ENCODE data around the gene CHST15. TPM values are rescaled to one million over a fixed set of nuclear protein-coding genes. Genes with fewer than 3 reads are reported as not detected.

Gene CHST15
- total RNA-seq, 4 donors from 2014 or later, result 4.0 to 23.0 (median 13.8) TPM

- no peak overlapping the region for H3K4me3 ChIP-seq
- TF ChIP-seq, protein P1, sequence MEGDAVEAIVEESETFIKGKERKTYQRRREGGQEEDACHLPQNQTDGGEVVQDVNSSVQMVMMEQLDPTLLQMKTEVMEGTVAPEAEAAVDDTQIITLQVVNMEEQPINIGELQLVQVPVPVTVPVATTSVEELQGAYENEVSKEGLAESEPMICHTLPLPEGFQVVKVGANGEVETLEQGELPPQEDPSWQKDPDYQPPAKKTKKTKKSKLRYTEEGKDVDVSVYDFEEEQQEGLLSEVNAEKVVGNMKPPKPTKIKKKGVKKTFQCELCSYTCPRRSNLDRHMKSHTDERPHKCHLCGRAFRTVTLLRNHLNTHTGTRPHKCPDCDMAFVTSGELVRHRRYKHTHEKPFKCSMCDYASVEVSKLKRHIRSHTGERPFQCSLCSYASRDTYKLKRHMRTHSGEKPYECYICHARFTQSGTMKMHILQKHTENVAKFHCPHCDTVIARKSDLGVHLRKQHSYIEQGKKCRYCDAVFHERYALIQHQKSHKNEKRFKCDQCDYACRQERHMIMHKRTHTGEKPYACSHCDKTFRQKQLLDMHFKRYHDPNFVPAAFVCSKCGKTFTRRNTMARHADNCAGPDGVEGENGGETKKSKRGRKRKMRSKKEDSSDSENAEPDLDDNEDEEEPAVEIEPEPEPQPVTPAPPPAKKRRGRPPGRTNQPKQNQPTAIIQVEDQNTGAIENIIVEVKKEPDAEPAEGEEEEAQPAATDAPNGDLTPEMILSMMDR (IDR thresholded peaks at IDR 0.05), result no peak
- no peak for TF ChIP-seq POLR2A (IDR thresholded peaks at IDR 0.05)
- no peak overlapping the region for H3K27ac ChIP-seq
- H3K27me3 ChIP-seq, result peaks cover 0 to 7% (median 0%) of the 10 kb centered on the region in 4 donors
- no peaks in the 10 kb centered on the region for H3K36me3 ChIP-seq
- WGBS, 2 donors, result 91 to 94% methylated on average over 13 of the region's 15 CpGs
- peaks cover 8 to 22% (median 9%) of the 10 kb centered on the region in 3 donors for H3K4me1 ChIP-seq
- DNase-seq, result no peak
- intact Hi-C loops (cut with DNase I), result no loop called here
- no peaks in the 10 kb centered on the region for H3K9me3 ChIP-seq
These were observed 93.3 kb downstream of the CHST15 start for GRCh38 chr10:123999956-124000615.

DNA sequence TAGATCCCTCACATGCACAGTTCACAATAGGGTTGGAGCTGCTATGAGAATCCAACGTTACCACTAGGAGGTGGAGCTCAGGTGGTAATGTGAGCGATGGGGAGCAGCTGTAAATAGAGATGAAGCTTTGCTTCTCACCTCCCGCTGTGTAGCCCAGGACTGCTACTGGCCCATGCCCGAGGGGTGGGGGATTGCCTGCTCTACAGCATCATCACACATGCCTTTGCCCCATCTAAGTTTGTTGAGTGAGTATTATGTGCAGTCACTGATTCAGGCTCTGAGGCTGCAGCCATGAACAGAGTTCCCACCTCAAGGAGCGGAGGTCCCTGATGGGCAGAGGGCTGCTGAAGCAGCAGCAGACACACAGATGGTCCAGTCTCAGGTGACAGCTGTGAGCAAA is 94.1 kb downstream of the CHST15 start:
- Histone ChIP-seq H3K4me3 (no peak overlapping the region), H3K27me3 (peaks cover 0 to 12% (median 0%) of the 10 kb centered on the region in 4 donors), H3K4me1 (peaks cover 16 to 30% (median 17%) of the 10 kb centered on the region in 3 donors), H3K36me3 (no peaks in the 10 kb centered on the region), H3K9me3 (no peaks in the 10 kb centered on the region), H3K27ac (no peak overlapping the region)
- 75 to 87% methylated on average over 2 to 4 of the region's 5 CpGs for WGBS, 2 donors
- intact Hi-C loops (cut with DNase I), result no loop called here
- TF ChIP-seq, protein P1 (IDR thresholded peaks at IDR 0.05), result no peak
- no peak for TF ChIP-seq POLR2A (IDR thresholded peaks at IDR 0.05)
- no peak for DNase-seq

GRCh38 chr10:123998197-123999141 is 94.9 kb downstream of the CHST15 start:
- H3K27ac ChIP-seq, result peak overlapping the region in 2 of 4 donors; percentile 62 to 63
- no peak overlapping the region for H3K4me3 ChIP-seq
- DNase-seq, result no peak
- TF ChIP-seq POLR2A (IDR thresholded peaks at IDR 0.05), result no peak
- TF ChIP-seq, protein P1 (IDR thresholded peaks at IDR 0.05), result no peak
- no peaks in the 10 kb centered on the region for H3K9me3 ChIP-seq
- peaks cover 0 to 20% (median 0%) of the 10 kb centered on the region in 4 donors for H3K27me3 ChIP-seq
- 86 to 90% methylated on average over 7 to 11 of the region's 11 CpGs for WGBS, 2 donors
- H3K4me1 ChIP-seq, result peaks cover 18 to 35% (median 21%) of the 10 kb centered on the region in 3 donors
- intact Hi-C loops (cut with DNase I), result no loop called here
- no peaks in the 10 kb centered on the region for H3K36me3 ChIP-seq

GRCh38 chr10:123997486-123998196 is 95.8 kb downstream of the CHST15 start:
- Histone ChIP-seq H3K36me3 (no peaks in the 10 kb centered on the region), H3K27ac (peak overlapping the region in 2 of 4 donors; percentile 62 to 63), H3K4me1 (peaks cover 18 to 35% (median 21%) of the 10 kb centered on the region in 3 donors), H3K4me3 (no peak overlapping the region), H3K9me3 (no peaks in the 10 kb centered on the region), H3K27me3 (peaks cover 0 to 28% (median 0%) of the 10 kb centered on the region in 4 donors)
- intact Hi-C loops (cut with DNase I), result no loop called here
- TF ChIP-seq POLR2A (IDR thresholded peaks at IDR 0.05), result no peak
- TF ChIP-seq, protein P1 (IDR thresholded peaks at IDR 0.05), result no peak
- DNase-seq, result peak; percentile 26
- WGBS, 2 donors, result 29 to 32% methylated on average over 7 of the region's 7 CpGs
